Measurements from ENCODE around the gene SECTM1.

Gene SECTM1

GRCh38 chr17:82346342-82347300 is 13.1 kb upstream of the SECTM1 start:
- no peak for DNase-seq

- no peak for DNase-seq
These were observed 11.8 kb upstream of the SECTM1 start for GRCh38 chr17:82345151-82345976.

- no peak for DNase-seq
These were observed 10.8 kb upstream of the SECTM1 start for GRCh38 chr17:82344175-82344907.

GRCh38 chr17:82343560-82343959 is 10.0 kb upstream of the SECTM1 start:
- no peak for DNase-seq

- DNase-seq, result no peak
These were observed 9.0 kb upstream of the SECTM1 start for GRCh38 chr17:82342361-82343079.

GRCh38 chr17:82339634-82340580 is 6.3 kb upstream of the SECTM1 start:
- DNase-seq, result no peak

- no peak for DNase-seq
These were observed 5.5 kb upstream of the SECTM1 start for GRCh38 chr17:82338858-82339633.

- DNase-seq, result no peak
These were observed 1.2 kb upstream of the SECTM1 start for GRCh38 chr17:82334622-82335394.

GRCh38 chr17:82334204-82334621 is 647 bp upstream of the SECTM1 start:
- no peak for DNase-seq

- no peak for DNase-seq
These were observed 792 bp downstream of the SECTM1 start for GRCh38 chr17:82332669-82333278.

GRCh38 chr17:82331345-82331939 is 2.1 kb downstream of the SECTM1 start:
- no peak for DNase-seq

GRCh38 chr17:82330322-82331239 is 3.0 kb downstream of the SECTM1 start:
- DNase-seq, result peak; percentile 85

- no peak for DNase-seq
These were observed 3.8 kb downstream of the SECTM1 start for GRCh38 chr17:82329683-82330321.

- DNase-seq, result no peak
These were observed 4.5 kb downstream of the SECTM1 start for GRCh38 chr17:82328994-82329507.

- DNase-seq, result no peak
These were observed 5.2 kb downstream of the SECTM1 start for GRCh38 chr17:82328141-82328993.

- DNase-seq, result no peak
These were observed 5.8 kb downstream of the SECTM1 start for GRCh38 chr17:82327757-82328140.
